ENCODE data around the gene LIME1. TPM values are rescaled to one million over a fixed set of nuclear protein-coding genes. Genes with fewer than 3 reads are reported as not detected.

The LIME1 gene
- total RNA-seq, 1 donor from 2014 or later, result 5.1 TPM

GRCh38 chr20:63751471-63752271 is 15.2 kb downstream of the LIME1 start:
- no peak for ATAC-seq

GRCh38 chr20:63752411-63753101 is 16.1 kb downstream of the LIME1 start:
- no peak for ATAC-seq

- no peak for ATAC-seq
These were observed 16.9 kb downstream of the LIME1 start for GRCh38 chr20:63753381-63753780.

- no peak for ATAC-seq
These were observed 17.5 kb downstream of the LIME1 start for GRCh38 chr20:63754008-63754407.

- no peak for ATAC-seq
These were observed 19.6 kb downstream of the LIME1 start for GRCh38 chr20:63755933-63756647.

- ATAC-seq, result no peak
These were observed 20.2 kb downstream of the LIME1 start for GRCh38 chr20:63756648-63756991.

GRCh38 chr20:63758152-63758551 is 21.7 kb downstream of the LIME1 start:
- no peak for ATAC-seq

GRCh38 chr20:63759377-63759901 is 23.0 kb downstream of the LIME1 start:
- ATAC-seq, result no peak

GRCh38 chr20:63765082-63765873 is 28.8 kb downstream of the LIME1 start:
- ATAC-seq, result no peak

- no peak for ATAC-seq
These were observed 29.4 kb downstream of the LIME1 start for GRCh38 chr20:63765902-63766301.

- no peak for ATAC-seq
These were observed 30.4 kb downstream of the LIME1 start for GRCh38 chr20:63766695-63767426.

GRCh38 chr20:63767456-63767855 is 31.0 kb downstream of the LIME1 start:
- ATAC-seq, result no peak

- no peak for ATAC-seq
These were observed 31.4 kb downstream of the LIME1 start for GRCh38 chr20:63767886-63768285.

GRCh38 chr20:63768591-63769515 is 32.4 kb downstream of the LIME1 start:
- no peak for ATAC-seq

- no peak for ATAC-seq
These were observed 33.5 kb downstream of the LIME1 start for GRCh38 chr20:63769891-63770474.

- ATAC-seq, result no peak
These were observed 34.7 kb downstream of the LIME1 start for GRCh38 chr20:63771046-63771707.

GRCh38 chr20:63772781-63773518 is 36.5 kb downstream of the LIME1 start:
- peak; percentile 58 for ATAC-seq

- ATAC-seq, result peak; percentile 14
These were observed 37.2 kb downstream of the LIME1 start for GRCh38 chr20:63773571-63774241.

Data from esophagus mucosa (tissue), 1 donor.